Cardiac fibroblast (primary cell): Measurements from ENCODE around the gene MACROD2.

ENCODE experiments used
- DNase-seq, 2 donors: peaks; one replicate each; pipeline versions ENCODE4 v3.0.0 to v3.0.0-alpha.2; 2010; ENCODE audit warnings: low read depth in 2 of 2
- H3K4me3 ChIP-seq, 2 donors: replicated peaks in 1 of 2; 1 replicate in 1 of 2; 2 replicates in 1 of 2; pipeline ENCODE4 v1.5.1; 2011; ENCODE audit warnings: low read depth in 2 of 2, low read length in 2 of 2, mild to moderate bottlenecking in 2 of 2, moderate library complexity in 1 of 2
- CTCF ChIP-seq: IDR thresholded peaks from one replicate; pipeline ENCODE4 v1.5.1; 2011; ENCODE audit warnings: low read depth, mild to moderate bottlenecking, low read length, inconsistent platforms

Gene MACROD2

GRCh38 chr20:15643713-15644112 is 1648.4 kb downstream of the MACROD2 start:
- DNase-seq: peak; percentile 2 to 26
- TF ChIP-seq CTCF: peak; percentile 28
- no peak overlapping the region for H3K4me3 ChIP-seq

GRCh38 chr20:15645816-15646215 is 1650.5 kb downstream of the MACROD2 start:
- DNase-seq: no peak
- H3K4me3 ChIP-seq: no peak overlapping the region
- TF ChIP-seq CTCF: no peak

GRCh38 chr20:15653396-15654207 is 1658.3 kb downstream of the MACROD2 start:
- no peak overlapping the region for H3K4me3 ChIP-seq
- no peak for DNase-seq
- no peak for TF ChIP-seq CTCF

- peak; percentile 52 for TF ChIP-seq CTCF
- DNase-seq: peak; percentile 46 to 61
- no peak overlapping the region for H3K4me3 ChIP-seq
These were observed 1658.9 kb downstream of the MACROD2 start for GRCh38 chr20:15654208-15654649.

- no peak for TF ChIP-seq CTCF
- DNase-seq: no peak
- no peak overlapping the region for H3K4me3 ChIP-seq
These were observed 1660.1 kb downstream of the MACROD2 start for GRCh38 chr20:15655295-15655874.

GRCh38 chr20:15656124-15656523 is 1660.8 kb downstream of the MACROD2 start:
- DNase-seq: no peak
- no peak for TF ChIP-seq CTCF
- no peak overlapping the region for H3K4me3 ChIP-seq
